ENCODE results near the gene CBY3.
"Not testable (repeated sequence)": the region's sequence is repeated elsewhere in the genome, so short reads cannot be mapped to it uniquely, and the experiment has no call there.

Gene CBY3

DNA sequence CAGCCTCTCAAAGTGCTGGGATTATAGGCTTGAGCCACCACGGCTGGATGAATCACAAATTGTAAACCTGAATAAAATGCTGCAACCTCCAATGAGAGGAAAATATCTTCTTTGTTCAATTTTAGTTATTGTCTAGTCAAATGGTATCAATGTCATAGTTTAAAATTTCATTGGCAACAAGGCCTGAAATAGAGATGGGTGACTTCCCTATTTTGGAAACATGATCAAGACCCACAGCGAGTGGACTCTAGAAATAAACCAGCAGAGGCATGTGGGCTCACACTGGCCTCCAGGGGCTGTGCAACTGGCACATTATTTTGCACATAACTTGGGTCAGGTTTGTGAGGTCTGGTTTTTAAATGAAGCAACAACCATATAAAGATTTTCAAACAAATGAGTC, 27.7 kb downstream of the CBY3 start:
- not testable (repeated sequence) for DNase-seq (ENCODE audit: extremely low read depth, low read depth)

DNA sequence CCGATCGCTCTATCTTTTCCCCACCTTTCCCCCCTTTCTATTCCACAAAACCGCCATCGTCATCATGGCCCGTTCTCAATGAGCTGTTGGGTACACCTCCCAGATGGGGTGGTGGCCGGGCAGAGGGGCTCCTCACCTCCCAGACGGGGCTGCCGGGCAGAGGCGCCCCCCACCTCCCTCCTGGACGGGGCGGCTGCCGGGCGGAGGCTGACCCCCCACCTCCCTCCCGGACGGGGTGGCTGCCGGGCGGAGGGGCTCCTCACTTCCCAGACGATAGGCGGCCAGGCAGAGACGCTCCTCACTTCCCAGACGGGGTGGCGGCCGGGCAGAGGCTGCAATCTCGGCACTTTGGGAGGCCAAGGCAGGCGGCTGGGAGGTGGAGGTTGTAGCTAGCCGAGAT, 30.6 kb downstream of the CBY3 start:
- not testable (repeated sequence) for DNase-seq (ENCODE audit: extremely low read depth, low read depth)

DNA sequence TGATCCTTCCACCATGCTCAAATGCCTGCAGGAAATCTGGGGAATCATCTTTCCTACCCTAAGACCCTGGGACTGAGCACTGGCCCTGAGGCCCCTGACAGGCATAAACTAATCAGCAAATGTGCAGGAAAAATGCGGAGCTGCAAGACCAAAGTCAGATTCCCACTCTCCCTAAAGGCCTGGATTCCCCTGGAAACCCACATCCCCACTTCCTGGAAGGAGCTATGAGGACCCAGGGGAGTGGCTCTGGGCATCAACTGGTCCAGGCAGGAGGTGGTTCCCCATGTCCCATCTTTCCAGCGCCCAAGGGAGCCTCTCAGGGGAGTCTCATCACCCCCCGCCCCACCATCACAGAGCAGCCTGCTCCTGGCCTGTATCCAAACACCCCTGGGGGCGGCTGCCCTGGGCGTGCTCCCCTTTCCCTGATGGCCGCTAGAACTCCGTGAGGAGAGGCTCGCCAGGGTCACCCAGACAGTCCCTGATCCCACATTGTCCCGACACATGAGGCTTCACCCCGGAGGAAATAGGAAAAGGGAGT, 31.6 kb downstream of the CBY3 start:
- not testable (repeated sequence) for DNase-seq (ENCODE audit: extremely low read depth, low read depth)

DNA sequence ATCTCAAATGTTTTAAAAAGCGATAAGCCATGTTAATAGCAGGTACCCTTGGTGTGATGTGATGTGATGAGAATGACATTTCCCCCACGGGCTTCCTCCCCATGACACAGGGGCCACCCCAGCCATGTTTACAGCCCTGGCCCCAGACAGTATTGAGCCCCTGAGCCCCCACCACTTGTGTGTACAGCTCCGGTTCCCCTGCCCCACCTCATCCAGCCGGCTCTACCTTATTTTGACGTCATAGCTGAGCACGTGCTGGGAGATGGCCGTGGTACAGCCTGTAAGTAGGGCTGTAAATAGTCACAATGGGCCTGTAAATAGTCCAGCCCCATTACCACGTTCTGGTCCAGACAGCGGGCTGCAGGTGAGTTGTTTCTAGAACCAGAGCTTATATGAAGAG, 32.4 kb downstream of the CBY3 start:
- no peak for DNase-seq (ENCODE audit: extremely low read depth, low read depth)
- TF ChIP-seq, protein P1, sequence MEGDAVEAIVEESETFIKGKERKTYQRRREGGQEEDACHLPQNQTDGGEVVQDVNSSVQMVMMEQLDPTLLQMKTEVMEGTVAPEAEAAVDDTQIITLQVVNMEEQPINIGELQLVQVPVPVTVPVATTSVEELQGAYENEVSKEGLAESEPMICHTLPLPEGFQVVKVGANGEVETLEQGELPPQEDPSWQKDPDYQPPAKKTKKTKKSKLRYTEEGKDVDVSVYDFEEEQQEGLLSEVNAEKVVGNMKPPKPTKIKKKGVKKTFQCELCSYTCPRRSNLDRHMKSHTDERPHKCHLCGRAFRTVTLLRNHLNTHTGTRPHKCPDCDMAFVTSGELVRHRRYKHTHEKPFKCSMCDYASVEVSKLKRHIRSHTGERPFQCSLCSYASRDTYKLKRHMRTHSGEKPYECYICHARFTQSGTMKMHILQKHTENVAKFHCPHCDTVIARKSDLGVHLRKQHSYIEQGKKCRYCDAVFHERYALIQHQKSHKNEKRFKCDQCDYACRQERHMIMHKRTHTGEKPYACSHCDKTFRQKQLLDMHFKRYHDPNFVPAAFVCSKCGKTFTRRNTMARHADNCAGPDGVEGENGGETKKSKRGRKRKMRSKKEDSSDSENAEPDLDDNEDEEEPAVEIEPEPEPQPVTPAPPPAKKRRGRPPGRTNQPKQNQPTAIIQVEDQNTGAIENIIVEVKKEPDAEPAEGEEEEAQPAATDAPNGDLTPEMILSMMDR (IDR thresholded peaks at IDR 0.05; ENCODE audit: low read depth, low read length), result no peak

DNA sequence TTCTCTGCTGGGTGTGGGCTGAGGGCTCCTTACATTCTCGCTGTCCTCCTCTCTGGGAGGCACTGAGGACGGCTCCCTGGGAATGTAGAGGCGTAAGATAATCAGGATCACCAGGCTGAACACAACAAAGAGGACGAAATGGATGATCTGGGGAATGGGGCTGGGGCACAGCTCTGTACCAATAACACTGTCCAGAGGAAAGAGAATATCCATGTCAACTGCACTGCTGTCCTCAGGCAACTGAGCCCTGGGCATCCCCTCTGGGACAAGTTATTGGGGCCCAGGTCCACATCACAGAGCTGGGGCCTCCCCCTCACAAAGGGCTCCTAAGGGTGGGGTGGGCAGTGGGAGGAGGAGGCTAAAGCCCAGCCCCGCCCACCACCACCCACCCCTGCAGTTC, 36.1 kb downstream of the CBY3 start:
- DNase-seq (ENCODE audit: extremely low read depth, low read depth), result not testable (repeated sequence)

DNA sequence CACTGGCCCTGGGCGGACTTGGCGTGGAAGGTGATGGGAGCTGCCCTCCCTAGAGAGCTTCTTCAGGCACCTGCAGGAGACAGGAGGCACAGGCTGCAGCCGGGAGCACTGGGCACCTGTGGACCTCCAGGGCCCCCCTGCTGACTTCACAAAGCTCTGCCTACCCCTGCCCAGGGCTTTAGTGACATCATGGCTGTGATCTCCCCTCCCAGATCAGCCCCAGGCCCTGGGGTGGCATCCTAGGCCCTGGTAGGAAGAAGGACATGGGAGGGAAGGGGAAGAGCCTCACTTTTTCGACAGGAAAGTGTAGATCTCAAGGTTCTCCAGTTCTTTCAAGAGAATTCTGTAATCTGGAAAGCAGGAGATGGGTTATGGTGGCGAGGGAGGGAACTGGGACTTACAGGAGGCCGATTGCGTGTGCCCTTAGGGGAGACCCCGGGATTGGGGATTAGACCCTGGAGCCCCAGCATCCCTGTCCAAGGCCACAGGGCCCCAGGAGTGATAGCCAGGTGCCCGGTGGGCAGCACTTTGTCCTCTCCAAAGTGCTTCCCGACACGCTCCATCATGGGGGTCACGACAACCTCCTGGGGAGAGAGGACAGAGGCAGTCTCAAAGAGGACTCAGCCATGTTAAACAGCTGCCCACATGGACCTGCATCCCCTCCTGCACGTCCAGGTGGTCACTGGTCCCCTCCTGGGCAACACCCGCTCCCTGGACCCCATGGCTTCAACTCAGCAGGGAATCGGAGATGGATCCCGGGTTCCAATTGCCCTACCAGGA, 37.5 kb downstream of the CBY3 start:
- DNase-seq (ENCODE audit: extremely low read depth, low read depth), result not testable (repeated sequence)

DNA sequence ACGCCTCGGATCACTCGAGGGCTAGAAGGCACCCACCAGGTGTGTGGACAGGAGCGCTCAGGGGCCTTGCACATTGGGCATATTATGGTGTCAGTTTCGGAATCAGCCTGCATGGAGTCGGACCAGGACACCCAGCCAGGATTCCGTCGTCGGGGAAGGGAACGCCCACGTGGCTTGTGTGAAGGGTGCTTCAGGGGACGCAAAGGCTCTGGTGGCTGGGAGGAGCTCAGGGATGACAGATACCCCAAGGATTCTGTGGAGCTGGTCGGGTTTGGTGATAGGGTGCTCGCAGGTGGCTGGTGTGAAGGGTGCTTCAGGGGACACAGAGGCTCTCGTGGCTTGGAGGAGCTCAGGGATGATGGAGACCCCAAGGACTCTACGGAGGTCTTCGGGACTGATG, 38.2 kb downstream of the CBY3 start:
- not testable (repeated sequence) for DNase-seq (ENCODE audit: extremely low read depth, low read depth)

DNA sequence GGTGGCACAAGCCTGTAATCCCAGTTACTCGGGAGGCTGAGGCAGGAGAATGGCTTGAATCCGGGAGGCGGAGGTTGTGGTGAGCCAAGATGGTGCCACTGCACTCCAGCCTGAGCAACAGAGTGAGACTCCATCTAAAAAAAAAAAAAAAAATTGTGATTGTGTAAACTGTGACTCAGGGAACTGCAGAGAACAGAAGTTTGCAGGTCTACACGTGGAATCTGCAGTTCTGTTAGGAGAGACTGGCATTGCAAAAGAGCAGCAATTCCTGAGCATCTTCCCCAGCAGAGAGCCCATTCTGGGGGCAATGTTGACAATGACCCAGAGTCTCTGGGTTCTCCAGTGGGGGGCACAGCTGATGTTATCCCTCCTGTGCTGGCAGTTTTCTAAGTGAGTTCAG, 39.1 kb downstream of the CBY3 start:
- not testable (repeated sequence) for DNase-seq (ENCODE audit: extremely low read depth, low read depth)

DNA sequence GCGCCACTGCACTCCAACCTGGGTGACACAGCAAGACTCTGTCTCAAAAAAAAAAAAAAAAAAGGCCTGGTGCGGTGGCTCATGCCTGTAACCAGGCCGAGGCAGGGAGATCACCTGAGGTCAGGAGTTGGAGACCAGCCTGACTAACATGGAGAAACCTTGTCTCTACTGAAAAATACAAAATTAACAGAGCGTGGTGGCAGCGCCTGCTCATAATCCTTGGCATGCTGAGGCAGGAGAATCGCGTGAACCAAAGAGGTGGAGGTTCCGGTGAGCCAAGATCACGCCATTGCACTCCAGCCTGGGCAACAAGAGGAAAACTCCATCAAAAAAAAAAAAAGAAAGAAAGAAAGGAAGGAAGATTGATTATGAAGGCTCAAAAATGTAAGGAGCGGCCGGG, 41.5 kb downstream of the CBY3 start:
- not testable (repeated sequence) for DNase-seq (ENCODE audit: extremely low read depth, low read depth)

DNA sequence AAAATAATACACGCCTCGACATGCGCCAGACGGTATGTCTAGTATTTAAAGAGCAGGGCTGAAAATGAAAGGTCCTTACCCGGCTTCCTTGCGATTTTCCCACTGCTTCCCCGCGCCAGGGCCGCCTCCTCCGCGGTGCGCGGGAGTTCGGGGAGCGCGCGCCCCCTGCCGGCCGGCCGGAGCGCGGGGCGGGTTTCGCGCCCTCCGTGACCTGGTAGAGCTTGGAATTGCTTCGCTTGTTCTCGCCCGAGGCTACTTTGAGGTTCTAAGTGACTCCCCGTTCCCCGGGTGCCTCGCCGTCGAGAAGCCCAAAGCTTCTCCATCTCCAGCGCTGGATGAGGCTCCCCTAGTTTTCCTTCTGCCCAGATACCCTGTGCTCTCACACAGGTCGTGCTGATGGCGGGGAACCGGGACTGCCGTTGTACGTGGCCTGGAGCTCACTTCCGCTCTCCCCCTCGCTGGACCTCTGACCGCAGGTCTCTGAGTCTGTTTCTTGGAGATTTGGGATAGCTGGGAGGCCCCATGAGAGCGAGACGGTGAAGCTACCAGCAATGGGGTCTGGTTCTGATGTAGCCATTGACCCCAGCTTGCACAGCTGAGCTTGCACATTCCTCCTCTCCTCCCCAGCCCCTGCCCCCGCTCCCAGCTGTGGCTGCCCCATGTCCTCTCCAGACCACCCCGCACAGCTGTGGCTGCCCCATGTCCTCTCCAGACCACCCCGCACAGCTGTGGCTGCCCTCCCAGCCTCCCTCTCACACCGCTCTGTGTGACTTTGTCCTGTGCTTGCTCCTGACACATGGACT, 46.3 kb downstream of the CBY3 start:
- not testable (repeated sequence) for DNase-seq (ENCODE audit: extremely low read depth, low read depth)

DNA sequence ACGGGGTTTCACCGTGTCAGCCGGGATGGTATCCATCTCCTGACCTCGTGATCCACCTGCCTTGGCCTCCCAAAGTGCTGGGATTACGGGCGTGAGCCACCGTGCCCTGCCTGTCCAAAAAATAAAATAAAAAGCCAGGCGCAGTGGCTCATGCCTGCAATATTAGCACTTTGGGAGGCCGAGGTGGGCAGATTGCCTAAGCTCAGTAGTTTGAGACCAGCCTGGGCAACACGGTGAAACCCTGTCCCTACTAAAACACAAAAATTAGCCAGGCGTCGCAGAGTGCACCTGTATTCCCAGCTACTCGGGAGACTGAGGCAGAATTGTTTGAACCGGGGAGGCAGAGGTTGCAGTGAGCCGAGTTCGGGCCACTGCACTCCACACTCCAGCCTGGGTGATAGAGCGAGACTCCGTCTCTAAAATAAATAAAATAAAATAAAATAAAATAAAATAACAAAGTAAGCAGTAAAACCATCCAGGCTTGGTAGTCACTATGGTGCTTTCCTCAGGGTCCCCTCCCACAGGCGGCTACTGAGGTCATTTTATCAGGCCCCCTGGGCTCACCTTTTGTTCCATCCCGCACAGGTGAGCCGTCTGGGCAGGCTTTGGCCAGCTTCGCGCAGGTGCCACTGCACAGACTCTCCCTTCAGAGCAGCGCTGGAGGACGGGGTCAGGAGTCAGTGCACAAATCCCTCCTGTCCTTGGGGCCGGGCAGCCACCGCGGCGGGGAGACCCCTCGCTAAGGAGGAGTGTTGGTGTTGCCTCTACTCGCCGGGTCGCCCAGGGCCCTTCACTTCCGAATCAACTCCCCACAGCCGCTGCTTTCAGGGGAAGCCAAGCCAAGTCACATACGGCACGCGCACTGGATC, 47.1 kb downstream of the CBY3 start:
- not testable (repeated sequence) for DNase-seq (ENCODE audit: extremely low read depth, low read depth)

All from AG09319 (cell line).